ENCODE results near the gene DPP10.
"Not testable (repeated sequence)": the region's sequence is repeated elsewhere in the genome, so short reads cannot be mapped to it uniquely, and the experiment has no call there.

Gene DPP10

GRCh38 chr2:114517580-114517979 is 75.1 kb downstream of the DPP10 start:
- DNase-seq, result no peak

DNA sequence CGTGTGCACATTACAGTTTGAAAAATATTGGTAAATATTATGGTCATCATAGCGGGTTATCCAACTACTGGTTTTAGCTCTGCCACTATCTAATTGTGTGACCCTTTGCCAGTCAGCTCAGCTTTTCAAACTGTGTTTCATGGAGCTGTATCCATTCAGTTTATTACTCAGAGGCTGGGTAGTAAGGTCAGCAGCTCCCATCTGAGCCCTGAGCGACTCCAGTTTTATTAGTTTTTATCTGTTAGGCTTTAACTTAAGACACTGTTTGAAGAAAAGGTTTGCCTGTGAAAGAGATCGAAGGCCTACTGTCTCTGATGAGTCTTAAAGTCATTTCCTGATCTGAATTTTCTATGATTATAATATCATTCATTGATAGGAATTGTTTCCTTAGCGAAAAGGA is 76.3 kb downstream of the DPP10 start:
- DNase-seq, result no peak

GRCh38 chr2:114522612-114523011 is 80.2 kb downstream of the DPP10 start:
- not testable (repeated sequence) for DNase-seq

GRCh38 chr2:114525955-114526354 is 83.5 kb downstream of the DPP10 start:
- DNase-seq, result no peak

GRCh38 chr2:114526841-114527240 is 84.4 kb downstream of the DPP10 start:
- no peak for DNase-seq

DNA sequence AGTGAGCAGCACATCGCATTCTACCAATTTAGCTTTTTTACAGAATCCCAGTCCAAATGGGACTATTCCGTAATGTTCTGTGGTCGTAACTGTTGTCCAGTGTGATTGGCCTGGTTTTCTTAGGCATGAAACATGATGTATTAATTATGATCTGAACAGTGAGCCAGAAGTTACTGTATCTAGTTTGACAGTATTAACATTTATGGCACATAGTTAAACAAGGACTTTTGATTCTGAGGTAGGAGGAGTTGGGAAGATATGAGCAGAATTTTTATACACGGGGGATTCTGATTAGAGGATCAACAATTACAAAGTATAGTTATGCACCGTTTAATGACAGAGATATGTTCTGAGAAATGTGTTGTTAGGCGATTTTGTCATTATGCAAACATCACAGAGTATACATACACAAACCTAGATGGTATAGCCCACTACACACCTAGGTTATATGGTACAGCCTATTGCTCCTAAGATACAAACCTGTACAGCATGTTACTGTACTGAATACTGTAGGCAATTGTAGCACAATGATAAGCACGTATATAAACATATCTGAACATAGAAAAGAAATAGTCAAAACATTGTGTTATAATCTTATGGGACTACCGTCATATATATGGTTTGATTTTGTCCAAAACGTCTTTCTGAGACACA is 85.0 kb downstream of the DPP10 start:
- no peak for DNase-seq

DNA sequence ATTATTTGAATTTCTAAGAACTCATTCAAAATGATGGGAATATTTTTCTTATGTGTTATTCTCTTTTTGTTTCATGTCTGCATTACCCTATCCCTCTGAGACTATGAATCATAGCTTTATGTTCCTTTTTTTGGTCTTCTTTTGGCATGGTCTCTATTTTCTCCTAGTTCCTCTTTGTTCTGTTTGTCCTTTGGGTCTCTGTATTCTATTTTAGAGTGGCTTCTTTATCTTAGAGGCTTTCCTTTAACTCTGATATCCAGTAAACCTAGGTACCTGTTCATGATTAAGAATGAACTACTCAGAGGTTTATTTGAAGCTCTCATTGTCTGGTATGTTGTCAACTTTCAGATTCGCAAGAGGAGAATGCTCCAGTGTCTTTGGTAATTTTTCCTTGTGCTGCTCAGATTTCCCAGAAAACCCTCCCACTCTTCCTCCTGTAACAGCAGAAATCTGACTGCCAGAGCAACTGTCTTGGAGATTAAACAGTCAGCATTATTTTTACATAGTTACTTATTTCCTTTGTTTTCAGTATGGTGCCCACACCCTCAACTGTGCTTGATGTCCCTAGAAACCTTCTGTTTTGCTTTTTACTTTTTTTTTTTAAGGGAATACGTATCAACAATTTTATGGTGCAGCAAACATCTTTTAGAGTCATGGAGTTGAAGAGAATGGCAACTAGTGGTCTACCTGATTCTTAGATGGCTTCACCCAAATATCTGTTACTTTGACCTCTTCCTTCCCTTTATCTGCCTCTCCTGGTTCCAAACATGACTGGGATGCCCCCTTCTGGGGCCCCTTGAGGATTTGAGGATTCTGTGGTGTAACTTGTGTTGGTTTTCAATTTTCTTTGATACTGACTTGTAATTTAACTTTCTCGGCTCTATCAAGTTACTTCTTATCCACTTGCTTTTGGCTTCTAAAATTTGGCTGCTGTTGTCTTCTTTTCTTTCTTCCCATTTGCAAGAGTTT is 92.0 kb downstream of the DPP10 start:
- DNase-seq, result no peak

DNA sequence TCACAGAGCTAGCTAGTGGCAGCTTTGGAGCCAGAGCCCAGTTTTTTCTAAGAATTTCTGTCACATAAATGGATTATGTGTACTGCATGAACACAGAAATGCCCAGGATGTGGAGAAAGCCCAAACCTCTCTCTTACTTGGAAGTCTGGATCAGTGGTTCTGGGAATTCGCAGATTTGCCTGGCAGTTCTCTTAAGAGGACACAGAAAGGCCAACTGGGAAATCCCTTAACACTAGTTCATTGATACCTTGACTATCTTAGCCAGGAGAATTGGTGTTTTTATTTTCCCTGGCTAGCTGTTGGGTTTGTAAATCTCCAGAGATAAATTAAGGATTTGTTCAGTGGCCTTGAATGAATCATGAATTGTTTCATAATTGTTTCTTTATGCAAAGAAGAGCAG is 95.3 kb downstream of the DPP10 start:
- DNase-seq, result no peak

DNA sequence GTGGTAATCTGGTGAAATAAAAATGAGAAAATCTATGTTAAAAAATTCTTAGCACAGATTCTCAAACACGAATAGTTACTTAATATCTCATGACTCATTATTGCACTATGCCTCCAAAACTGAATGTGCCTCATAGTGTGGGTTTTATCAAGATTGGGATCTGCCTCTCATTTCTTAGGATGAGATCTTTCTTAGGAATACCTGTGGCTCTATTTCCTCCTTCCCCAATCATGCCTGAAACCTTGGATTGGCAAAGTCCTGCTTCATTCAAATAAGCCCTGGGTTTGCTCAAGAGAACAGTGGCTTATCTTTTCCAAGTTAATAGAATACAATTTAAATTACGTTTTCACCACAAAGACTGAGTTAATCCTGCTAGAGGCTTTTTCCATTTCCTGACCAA is 100.3 kb downstream of the DPP10 start:
- no peak for DNase-seq

DNA sequence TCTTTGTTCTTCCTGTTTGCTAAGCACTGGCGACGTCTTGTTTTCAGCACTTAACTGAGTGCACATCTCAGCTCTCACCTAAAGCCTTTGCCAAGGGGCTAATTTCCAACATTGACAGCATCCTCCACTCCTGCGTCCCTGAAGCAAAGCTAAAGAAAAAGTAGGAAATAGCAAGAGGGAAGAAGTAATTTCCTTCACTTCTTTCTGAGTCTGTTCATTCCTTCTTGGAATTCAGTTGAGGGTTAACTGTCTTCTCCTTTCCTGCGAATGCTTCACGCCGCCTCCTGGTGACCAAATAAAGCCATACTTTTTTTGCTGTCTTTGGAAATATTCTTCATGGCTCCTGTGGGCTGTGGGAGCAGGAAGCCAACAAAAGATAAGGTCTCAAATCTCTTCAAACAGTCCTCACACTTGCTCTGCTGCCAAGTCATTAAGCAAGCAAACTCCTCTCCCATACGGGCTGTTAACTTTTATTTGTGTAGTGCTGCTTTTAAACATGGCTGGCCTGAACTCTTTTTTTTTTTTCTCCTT is 100.9 kb downstream of the DPP10 start:
- no peak for DNase-seq

DNA sequence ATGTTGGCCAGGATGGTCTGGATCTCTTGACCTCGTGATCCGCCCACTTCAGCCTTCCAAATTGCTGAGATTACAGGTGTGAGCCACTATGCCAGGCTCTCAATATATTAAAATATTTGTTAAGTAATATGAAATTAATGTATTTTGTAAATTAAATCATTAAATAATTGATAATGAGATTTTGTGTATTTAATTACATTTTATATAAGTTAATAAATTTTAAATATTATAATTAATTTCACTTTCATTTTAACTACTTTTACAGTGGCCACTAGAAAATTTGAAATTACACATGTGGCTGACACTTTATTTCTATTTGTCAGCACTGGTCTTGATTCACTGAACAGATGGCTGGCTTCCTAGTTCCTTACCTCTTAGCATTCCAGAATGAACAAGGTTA is 102.6 kb downstream of the DPP10 start:
- no peak for DNase-seq

DNA sequence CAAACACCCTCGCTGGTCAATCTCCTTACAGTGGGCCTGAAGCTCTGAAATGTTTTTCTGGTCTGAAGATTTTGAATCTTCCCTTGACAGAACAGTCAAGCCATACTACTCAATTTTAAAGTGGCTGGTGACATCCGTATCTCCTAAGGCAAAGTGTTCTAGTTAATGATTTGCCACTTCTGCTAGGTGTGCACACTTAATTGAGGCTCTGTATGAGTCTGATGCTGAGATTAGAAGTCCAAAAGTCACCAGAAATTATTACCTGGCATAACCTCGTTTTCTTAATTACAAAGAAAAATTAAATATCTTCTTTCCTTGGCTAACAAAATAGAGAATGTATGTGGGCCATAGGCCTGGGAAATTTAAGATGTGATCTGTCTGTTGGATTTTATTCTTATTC is 104.1 kb downstream of the DPP10 start:
- DNase-seq, result no peak

GRCh38 chr2:114548151-114548550 is 105.7 kb downstream of the DPP10 start:
- DNase-seq, result no peak

DNA sequence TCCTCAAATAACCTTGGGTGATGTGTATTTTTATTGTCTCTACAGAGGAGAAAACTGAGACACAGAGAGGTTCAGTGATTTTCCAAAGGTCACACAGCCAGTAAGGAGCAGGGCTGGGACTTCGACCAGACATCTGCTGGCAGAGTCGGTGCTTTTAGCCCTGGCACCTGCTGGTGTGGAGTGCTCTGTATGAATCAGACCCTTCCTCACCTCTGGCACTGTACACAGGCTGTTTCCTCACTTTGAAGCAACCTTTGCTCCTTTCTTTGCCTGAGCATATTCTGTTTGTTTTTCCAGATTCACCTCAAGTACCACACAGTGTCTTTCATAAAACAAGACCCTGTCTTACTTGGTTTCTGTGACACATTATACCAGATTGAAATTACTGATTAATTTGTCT is 107.9 kb downstream of the DPP10 start:
- no peak for DNase-seq

DNA sequence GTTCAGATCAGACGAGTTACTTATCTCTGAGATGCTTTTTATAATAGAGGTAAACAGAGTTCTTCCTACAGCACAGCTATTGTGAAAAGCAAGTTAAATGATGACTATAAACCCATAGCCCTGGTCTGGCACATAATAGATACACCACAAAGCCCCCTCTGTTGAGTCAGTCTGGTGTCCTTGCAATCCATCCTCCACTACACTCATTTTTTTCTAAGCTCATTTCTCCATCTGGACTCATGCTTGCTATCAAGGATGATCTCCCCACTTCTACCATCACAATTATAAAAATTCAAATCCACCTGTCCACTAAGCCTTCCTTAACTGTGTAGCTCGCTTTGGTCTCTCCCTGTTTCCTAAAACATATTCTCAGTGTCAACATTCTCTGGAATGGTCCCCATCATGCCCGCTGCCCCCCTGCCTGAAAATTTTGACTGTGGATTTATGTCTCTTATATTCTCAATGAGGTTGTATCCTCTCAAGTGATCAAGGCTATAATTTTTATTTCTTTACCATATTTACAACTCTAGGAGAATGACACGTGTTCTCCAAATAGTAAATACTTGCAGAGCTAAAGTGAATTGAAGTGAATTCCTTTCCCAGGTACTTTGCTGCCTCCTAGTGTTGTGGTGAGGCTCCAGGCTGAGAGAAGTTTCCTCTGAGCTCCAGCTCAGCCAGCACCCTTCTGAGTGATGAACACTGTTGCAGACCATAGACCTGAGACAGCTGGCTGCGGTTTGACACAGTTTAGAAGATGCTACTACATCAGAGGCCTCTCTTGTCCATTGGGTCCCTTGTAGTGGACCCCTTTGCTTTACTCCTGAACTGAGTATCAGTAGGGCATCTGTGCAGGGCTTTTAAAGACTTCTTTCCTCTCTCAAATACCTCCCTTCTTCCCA is 108.7 kb downstream of the DPP10 start:
- DNase-seq, result peak; percentile 4

GRCh38 chr2:114553027-114553426 is 110.6 kb downstream of the DPP10 start:
- DNase-seq, result peak; percentile 16

GRCh38 chr2:114569166-114569565 is 126.7 kb downstream of the DPP10 start:
- no peak for DNase-seq

GRCh38 chr2:114577657-114578056 is 135.2 kb downstream of the DPP10 start:
- no peak for DNase-seq

GRCh38 chr2:114579542-114579941 is 137.1 kb downstream of the DPP10 start:
- no peak for DNase-seq

DNA sequence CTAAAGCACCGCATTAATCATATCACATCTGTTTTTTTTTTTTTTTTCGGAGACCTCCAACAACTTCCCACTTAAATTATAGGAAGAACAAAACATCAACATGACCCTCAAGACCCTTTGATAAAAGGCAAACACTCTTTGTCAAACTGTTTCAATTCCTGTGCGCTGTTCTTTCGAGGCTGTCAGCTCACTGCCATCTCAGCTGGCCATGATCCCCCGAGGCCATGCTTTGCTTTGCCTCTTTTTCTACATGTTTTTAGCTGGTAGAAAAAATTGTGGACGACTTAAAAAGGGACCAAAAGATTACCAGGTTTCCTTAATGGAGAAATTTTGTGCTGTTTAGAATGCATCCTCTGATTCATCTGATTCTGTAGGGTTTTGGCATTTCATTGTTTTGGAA is 138.2 kb downstream of the DPP10 start:
- DNase-seq, result no peak

DNA sequence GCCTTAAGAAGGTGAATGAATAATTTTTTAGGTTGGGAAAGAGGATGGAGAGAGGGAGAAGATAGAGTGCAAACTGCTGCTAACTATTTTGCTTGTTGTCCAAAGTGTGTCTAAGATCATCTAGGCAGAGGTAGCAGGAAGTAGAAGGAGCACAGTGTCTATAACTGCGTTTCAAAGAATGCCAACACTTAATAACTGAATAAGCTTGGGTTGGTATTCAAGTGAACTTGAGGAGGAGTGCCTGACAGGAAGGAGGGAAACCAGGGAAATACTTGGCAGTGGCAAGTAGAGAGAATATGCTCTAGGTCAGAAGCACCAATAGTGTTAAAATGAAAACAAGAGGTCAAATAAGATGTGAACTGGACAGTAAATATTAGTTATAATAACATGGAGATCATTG is 155.9 kb downstream of the DPP10 start:
- DNase-seq, result no peak

DNA sequence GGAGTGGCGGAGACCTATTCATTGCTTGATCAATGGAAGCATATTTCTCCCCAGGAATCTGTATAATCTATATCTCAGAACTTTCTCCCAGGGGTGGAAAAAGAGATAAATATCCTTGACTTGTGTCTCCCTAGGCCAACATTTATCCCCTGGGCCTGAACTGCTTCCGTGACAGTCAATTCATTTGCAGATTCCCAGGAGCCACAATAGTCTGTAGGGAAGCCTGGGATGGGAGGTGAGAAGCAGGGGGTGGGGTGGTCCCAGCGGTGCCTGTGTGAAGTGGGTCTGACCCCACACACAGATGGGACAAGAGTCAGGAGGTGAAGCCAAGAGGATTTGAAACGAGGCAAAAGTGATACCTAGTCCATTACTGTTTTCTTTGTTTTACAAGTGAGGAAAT is 166.8 kb downstream of the DPP10 start:
- DNase-seq, result no peak

DNA sequence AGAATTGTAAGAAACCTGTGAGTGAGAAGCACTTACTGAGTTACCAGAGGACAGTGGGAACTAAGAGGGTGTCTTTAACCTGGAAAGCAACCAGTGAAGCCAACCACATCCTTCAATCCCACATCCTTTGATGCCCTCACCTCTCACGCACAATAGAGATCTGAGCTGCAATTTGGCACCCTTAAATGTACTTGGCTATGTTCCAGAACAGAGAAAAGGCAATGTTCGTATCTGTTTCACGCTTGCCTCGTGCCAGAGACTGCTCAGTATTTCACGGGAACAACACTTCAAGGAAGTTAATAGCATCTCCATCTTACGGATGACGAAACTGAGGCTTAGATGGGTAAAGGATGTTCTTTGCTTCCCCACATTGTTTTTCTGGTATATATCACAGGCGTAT is 167.4 kb downstream of the DPP10 start:
- no peak for DNase-seq
